ENCODE results near the gene CLDN6. TPM values are rescaled to one million over a fixed set of nuclear protein-coding genes. Genes with fewer than 3 reads are reported as not detected.

Gene CLDN6
- total RNA-seq, 1 experiment from 2014 or later: 0.49 TPM

- BruUV-seq (replicated peaks): no TSS peak
- H3K4me3 ChIP-seq (replicated peaks in 1 of 2; ENCODE audit: low read depth in 1 of 2, low read length in 2 of 2): peak overlapping the region in 1 of 2 experiments; percentile 33; a peak in 1 of 4 replicates
- intact Hi-C loops (cut with micrococcal nuclease): no loop called here
- ChIA-PET RAD21 (ENCODE audit: low non-redundant PET in 1 of 2, low total read pairs in 2 of 2, uncharacterized antibody in 2 of 2, unreplicated experiment in 2 of 2) (interaction anchor here (0.7 to 1.0 kb wide), 4 partner anchors 24 to 122 kb away, joined by 3 to 8 read pairs (median 6); no protein-coding TSS in a partner anchor), POLR2A (interaction anchor here (0.6 to 1.9 kb wide), 8 partner anchors 11 to 1225 kb away, joined by 3 to 16 read pairs (median 4); no protein-coding TSS in a partner anchor), CTCF (interaction anchor here (0.6 to 2.0 kb wide), 22 partner anchors 8 to 144 kb away, joined by 3 to 29 read pairs (median 6); partner anchors contain the start of genes KREMEN2 and TNFRSF12A)
- peak overlapping the region; percentile 68 for H3K27ac ChIP-seq (ENCODE audit: low read depth, low read length)
- no peaks in the 10 kb centered on the region for H3K27me3 ChIP-seq (ENCODE audit: insufficient read depth, low read length)
- peak; percentile 62 for DNase-seq (ENCODE audit: low read depth, low spot score)
- H4K20me1 ChIP-seq (ENCODE audit: insufficient read depth): no peaks in the 10 kb centered on the region
- peak overlapping the region; percentile 71 for H3K4me2 ChIP-seq (ENCODE audit: low read length)
- peak overlapping the region; percentile 47 for H3K9ac ChIP-seq (ENCODE audit: low read length)
- H2AFZ ChIP-seq (ENCODE audit: low read depth, low read length, poor library complexity, severe bottlenecking): no peak overlapping the region
- peaks cover 8 to 18% of the 10 kb centered on the region in 2 experiments; a peak in 2 of 4 replicates for H3K36me3 ChIP-seq (ENCODE audit: control insufficient read depth in 1 of 2, insufficient read depth in 2 of 2, low read length in 2 of 2)
- TF ChIP-seq POLR2A (IDR thresholded peaks at IDR 0.05; ENCODE audit: borderline replicate concordance, extremely low read depth, insufficient read depth, insufficient read length) (peak; percentile 38), SIN3A (IDR thresholded peaks at IDR 0.05; ENCODE audit: low read depth) (no peak), ZFX (IDR thresholded peaks at IDR 0.05) (peak; percentile 23; the same call in 1 of the 2 replicates), YY1 (IDR thresholded peaks at IDR 0.05; ENCODE audit: extremely low read depth, insufficient replicate concordance, low read depth, low read length) (peak; percentile 18), SP1 (IDR thresholded peaks at IDR 0.05; ENCODE audit: low read depth) (no peak), POLR2AphosphoS5 (IDR thresholded peaks at IDR 0.05; ENCODE audit: low read depth, low read length) (peak; percentile 75)
- TF ChIP-seq, protein P1, sequence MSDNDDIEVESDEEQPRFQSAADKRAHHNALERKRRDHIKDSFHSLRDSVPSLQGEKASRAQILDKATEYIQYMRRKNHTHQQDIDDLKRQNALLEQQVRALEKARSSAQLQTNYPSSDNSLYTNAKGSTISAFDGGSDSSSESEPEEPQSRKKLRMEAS (IDR thresholded peaks at IDR 0.05): no peak
- TF ChIP-seq, protein P2, sequence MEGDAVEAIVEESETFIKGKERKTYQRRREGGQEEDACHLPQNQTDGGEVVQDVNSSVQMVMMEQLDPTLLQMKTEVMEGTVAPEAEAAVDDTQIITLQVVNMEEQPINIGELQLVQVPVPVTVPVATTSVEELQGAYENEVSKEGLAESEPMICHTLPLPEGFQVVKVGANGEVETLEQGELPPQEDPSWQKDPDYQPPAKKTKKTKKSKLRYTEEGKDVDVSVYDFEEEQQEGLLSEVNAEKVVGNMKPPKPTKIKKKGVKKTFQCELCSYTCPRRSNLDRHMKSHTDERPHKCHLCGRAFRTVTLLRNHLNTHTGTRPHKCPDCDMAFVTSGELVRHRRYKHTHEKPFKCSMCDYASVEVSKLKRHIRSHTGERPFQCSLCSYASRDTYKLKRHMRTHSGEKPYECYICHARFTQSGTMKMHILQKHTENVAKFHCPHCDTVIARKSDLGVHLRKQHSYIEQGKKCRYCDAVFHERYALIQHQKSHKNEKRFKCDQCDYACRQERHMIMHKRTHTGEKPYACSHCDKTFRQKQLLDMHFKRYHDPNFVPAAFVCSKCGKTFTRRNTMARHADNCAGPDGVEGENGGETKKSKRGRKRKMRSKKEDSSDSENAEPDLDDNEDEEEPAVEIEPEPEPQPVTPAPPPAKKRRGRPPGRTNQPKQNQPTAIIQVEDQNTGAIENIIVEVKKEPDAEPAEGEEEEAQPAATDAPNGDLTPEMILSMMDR (IDR thresholded peaks at IDR 0.05 in 2 of 3, conservative IDR thresholded peaks at IDR 0.05 in 1 of 3; ENCODE audit: borderline replicate concordance in 1 of 3, insufficient read depth in 1 of 3, low read depth in 2 of 3, low read length in 2 of 3): peak in 2 of 3 experiments; percentile 64 to 86; a peak in 4 of 6 replicates
- ATAC-seq: peak; percentile 46
- H3K9me3 ChIP-seq (ENCODE audit: control insufficient read depth in 1 of 2, insufficient read depth in 1 of 2, low read depth in 1 of 2, low read length in 2 of 2): no peaks in the 10 kb centered on the region
- H3K4me1 ChIP-seq (ENCODE audit: control insufficient read depth in 1 of 2, insufficient read depth in 2 of 2, low read length in 2 of 2): peaks cover 5 to 50% of the 10 kb centered on the region in 2 experiments
- peaks cover 10% of the 10 kb centered on the region; the same call in 1 of the 2 replicates for H3K79me2 ChIP-seq (ENCODE audit: insufficient read depth, low read length)
- no peaks in the 10 kb centered on the region for H3K9me2 ChIP-seq (ENCODE audit: insufficient read depth)
These were observed 10.2 kb upstream of the CLDN6 start for GRCh38 chr16:3027983-3028715.

Data from HCT116 (cell line).